HepG2 (cell line): ENCODE measurements around the gene CA5B.
"Not testable (repeated sequence)": the region's sequence is repeated elsewhere in the genome, so short reads cannot be mapped to it uniquely, and the experiment has no call there.

ENCODE experiments used
- ETV6 ChIP-seq: sonication (generic); formaldehyde crosslinking; conservative IDR thresholded peaks from 2 replicates; pipeline ENCODE4 v1.4.0; 2020; ENCODE audit warnings: missing genetic modification reagents
- GABPA ChIP-seq, 2 experiments: IDR thresholded peaks; 2 replicates each; pipeline ENCODE4 v1.6.1; 2011 to 2016; ENCODE audit warnings: low read depth in 2 of 2, low read length in 1 of 2, missing biosample characterization in 1 of 2, missing genetic modification characterization in 1 of 2

DNA sequence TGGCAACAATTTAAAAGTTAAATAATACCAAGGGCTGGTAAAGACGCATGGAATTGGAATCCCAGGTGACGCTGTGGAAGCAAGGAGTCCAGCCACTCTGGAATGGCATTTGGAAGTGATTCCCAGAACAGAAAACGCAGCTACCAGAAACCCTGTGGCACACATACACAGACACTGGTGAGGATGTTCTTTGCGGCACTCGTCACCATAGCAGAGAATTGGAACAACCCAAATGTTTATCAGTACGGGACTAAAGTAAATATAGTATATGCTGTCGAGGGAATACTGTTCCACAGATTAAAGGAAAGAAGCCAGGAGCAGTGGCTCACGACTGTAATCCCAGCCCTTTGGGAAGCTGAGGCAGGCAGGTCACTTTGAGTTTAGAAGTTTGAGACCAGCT, 33.8 kb upstream of the CA5B start:
- TF ChIP-seq GABPA (IDR thresholded peaks at IDR 0.05; ENCODE audit: low read depth, low read length); GABPA (CRISPR knock-in tag; IDR thresholded peaks at IDR 0.05; ENCODE audit: low read depth); ETV6: not testable (repeated sequence)
